GM12874 (cell line): ENCODE measurements around the gene PPP4R4.

Source experiments
- TF ChIP-seq, protein P1 (sequence below): IDR thresholded peaks from 2 replicates; pipeline ENCODE4 v1.5.1; 2011; ENCODE audit warnings: low read depth, mild to moderate bottlenecking, control low read depth, low read length, moderate library complexity; ENCODE audit not compliant: insufficient read depth

The PPP4R4 gene, protein sequence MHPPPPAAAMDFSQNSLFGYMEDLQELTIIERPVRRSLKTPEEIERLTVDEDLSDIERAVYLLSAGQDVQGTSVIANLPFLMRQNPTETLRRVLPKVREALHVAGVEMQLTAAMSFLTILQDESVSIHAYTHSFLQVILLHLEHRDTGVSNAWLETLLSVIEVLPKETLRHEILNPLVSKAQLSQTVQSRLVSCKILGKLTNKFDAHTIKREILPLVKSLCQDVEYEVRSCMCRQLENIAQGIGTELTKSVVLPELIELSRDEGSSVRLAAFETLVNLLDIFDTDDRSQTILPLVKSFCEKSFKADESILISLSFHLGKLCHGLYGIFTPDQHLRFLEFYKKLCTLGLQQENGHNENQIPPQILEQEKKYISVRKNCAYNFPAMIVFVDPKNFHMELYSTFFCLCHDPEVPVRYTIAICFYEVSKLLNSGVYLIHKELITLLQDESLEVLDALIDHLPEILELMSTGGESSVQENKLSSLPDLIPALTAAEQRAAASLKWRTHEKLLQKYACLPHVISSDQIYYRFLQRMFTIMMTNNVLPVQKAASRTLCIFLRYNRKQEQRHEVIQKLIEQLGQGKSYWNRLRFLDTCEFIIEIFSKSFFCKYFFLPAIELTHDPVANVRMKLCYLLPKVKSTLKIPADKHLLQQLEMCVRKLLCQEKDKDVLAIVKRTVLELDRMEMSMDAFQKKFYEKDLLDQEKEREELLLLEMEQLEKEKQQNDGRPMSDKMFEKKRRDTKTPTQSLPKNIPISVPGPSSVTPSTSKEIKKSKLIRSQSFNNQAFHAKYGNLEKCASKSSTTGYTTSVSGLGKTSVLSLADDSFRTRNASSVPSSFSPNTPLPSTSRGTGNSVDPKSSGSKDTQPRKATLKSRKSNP

DNA sequence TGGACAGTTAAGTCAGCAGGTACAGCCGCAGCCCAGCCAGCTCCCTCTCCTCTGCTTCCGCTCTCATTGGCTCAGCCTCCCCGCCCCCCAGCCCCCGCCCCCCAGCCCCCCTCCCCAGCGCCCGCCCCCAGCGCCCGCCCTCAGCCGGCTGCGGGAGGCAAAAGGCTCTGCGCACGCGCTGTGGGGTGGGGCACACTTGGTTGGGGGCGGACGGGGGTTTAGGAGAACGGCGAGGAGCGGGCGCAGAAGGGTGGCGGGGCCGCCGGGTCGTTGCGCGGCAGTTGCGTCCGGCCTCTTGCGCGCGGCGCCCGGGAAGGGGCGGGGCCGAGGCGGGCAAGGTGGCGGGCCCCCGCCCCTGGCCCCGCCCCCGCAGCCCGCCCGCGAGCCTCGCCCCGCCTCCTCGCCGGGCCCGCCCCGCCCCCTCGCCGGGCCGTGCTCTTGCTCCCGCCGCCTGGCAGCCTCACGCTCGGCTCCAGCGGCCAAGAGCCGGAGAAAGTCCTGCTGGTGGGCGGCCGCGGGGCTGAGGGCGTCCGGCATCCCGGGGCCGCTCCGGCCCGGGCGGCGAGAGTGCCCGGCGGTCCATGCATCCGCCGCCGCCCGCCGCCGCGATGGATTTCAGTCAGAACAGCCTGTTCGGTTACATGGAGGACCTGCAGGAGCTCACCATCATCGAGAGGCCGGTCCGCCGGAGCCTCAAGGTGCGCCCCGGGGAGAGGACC, at the start of gene PPP4R4:
Gene PPP4R4, plus strand, starts transcription at position 438 of the 719 bp plus-strand sequence. Its CDS starts 144 bp downstream, at position 582.
- TF ChIP-seq, protein P1, sequence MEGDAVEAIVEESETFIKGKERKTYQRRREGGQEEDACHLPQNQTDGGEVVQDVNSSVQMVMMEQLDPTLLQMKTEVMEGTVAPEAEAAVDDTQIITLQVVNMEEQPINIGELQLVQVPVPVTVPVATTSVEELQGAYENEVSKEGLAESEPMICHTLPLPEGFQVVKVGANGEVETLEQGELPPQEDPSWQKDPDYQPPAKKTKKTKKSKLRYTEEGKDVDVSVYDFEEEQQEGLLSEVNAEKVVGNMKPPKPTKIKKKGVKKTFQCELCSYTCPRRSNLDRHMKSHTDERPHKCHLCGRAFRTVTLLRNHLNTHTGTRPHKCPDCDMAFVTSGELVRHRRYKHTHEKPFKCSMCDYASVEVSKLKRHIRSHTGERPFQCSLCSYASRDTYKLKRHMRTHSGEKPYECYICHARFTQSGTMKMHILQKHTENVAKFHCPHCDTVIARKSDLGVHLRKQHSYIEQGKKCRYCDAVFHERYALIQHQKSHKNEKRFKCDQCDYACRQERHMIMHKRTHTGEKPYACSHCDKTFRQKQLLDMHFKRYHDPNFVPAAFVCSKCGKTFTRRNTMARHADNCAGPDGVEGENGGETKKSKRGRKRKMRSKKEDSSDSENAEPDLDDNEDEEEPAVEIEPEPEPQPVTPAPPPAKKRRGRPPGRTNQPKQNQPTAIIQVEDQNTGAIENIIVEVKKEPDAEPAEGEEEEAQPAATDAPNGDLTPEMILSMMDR = no peak

DNA sequence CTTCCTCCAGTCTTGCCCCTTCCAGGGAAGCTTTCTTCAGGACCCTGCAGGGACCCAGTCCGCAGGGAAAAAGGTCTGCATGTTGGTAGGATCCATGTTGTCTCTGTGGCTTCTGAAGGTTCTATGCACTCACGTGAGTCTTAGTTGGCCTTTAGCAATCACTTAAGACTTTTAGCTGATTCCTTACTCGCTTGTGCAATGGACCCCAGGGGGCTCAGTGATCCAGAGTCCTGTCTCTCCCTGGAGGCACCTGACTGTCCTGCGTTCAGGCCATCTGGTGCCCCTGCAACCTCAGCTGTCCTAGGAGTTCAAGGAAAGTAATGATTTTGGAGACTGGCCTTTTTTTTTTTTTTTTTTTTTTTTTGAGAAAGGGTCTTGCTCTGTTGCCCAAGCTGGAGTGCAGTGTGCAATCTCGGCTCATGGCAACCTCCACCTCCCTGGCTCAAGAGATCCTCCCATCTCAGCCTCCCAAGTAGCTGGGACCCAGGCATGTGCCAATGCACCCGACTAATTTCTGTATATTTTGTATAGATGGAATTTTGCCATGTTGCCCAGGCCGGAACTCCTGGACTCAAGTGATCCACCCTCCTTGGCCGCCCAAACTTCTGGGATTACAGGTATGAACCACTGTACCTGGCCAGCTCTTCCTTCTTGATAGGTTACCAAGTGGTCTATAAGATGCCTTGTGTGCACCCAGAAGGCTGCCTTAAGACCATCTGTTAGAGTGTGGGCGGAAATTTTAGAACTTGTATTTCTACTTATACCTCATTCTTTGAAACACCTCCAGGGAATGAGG, 49.3 kb upstream of the PPP4R4 start:
- TF ChIP-seq, protein P1 = no peak

DNA sequence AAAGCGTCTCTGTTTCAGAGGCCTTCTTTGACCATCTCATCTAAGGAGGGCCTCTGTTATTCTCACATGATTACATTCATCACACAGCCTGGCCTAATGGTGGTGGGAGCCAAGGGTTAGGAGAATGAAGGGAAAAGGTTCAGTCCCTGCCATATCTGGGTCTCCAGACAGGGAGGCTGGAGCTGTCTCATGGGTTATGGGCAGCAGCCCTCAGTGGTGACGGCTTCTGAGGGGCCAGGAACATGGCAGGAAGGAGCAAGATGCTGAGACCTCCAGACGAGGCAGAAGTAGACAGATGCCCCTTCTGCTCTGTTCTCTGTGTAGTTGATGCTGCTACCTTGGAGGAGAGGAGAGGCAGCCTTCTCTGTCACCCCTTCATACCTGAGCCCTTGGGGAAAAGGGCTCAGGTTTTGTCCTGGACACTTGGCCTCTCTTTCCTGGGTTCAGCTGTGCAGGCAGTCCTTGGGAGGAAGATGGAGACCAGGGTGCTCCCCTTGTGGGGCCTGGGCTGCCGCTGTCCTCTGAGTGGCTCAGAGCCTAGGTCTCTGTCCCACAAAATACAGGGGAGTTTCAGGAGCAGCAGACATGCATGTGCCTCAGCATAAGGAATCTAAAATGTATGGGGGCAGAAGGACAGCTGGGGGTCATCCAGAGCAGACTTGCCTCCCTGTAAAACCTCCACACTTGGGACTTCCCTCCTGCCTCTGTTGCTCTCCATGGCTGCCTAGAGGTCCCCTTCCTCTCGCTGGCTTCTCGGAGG, 48.3 kb upstream of the PPP4R4 start:
- TF ChIP-seq, protein P1 = no peak

- TF ChIP-seq, protein P1 = no peak
Observed at GRCh38 chr14:94126419-94126677, 47.8 kb upstream of the PPP4R4 start.

- TF ChIP-seq, protein P1 = no peak
Observed at GRCh38 chr14:94126800-94127199, 47.3 kb upstream of the PPP4R4 start.

DNA sequence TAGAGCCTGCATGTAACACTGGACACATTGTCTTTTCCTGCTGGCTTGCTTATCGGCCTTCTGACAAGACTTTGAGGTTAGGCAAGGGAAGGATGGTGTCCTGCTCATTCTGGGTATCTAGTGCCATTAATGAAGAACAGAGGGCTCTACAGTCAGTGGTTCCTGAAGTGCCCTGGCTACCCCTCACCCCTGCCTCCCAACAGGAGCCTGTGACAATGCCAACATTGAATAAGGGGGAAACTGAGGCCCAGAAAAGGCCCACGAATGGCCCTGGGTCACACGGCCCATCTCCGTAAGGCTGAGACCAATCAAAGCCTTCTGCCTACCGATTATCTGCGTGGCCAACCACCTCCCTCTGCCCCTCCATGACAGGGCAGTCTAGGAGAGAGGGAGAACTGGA, 46.8 kb upstream of the PPP4R4 start:
- TF ChIP-seq, protein P1 = no peak
